ENCODE data around the gene GLRX2. TPM values are rescaled to one million over a fixed set of nuclear protein-coding genes. Genes with fewer than 3 reads are reported as not detected.

GLRX2 gene
- total RNA-seq, 2 experiments from 2014 or later: 11.0 to 24.0 TPM

- no peak for DNase-seq (ENCODE audit: low spot score)
- POLR2A ChIA-PET: interaction anchor here (0.6 kb wide), 1 partner anchor 69 kb away, joined by 4 read pairs; no protein-coding TSS in a partner anchor
- no peaks in the 10 kb centered on the region for H3K79me2 ChIP-seq (ENCODE audit: insufficient read depth, low read depth, low read length)
- H3K4me1 ChIP-seq (ENCODE audit: insufficient read depth, low read length, poor library complexity, severe bottlenecking): no peaks in the 10 kb centered on the region
- H3K4me3 ChIP-seq (ENCODE audit: low read depth, low read length, poor library complexity, severe bottlenecking): no peak overlapping the region
- TF ChIP-seq CTCF (conservative IDR thresholded peaks at IDR 0.05; ENCODE audit: low read length): no peak
- TF ChIP-seq EZH2phosphoT487 (IDR thresholded peaks at IDR 0.05; ENCODE audit: borderline replicate concordance, low read depth, low read length): no peak
- CTCF ChIA-PET (ENCODE audit: unreplicated experiment): no interaction called here
- H3K9me3 ChIP-seq (ENCODE audit: low read length): no peaks in the 10 kb centered on the region
- no TSS peak for BruUV-seq (replicated peaks)
- no peaks in the 10 kb centered on the region for H4K20me1 ChIP-seq (ENCODE audit: insufficient read depth, low read length)
- peaks cover 73% of the 10 kb centered on the region for H3K36me3 ChIP-seq (ENCODE audit: insufficient read depth, low read length)
- H3K9me2 ChIP-seq (ENCODE audit: insufficient read depth, low read length): no peaks in the 10 kb centered on the region
- intact Hi-C loops (cut with micrococcal nuclease; ENCODE audit: unreplicated experiment): loop anchor here (2.0 kb wide), 1 partner anchor 13 kb away; no protein-coding TSS in a partner anchor
- H3K27ac ChIP-seq (ENCODE audit: low read depth, low read length, poor library complexity, severe bottlenecking): no peak overlapping the region
- no peak overlapping the region for H3K4me2 ChIP-seq (ENCODE audit: low read length)
- no peak overlapping the region for H2AFZ ChIP-seq (ENCODE audit: low read length)
Measured at GRCh38 chr1:193087893-193088292, 17.3 kb downstream of the GLRX2 start.

GRCh38 chr1:193086342-193086741 is 18.9 kb downstream of the GLRX2 start:
- CTCF ChIA-PET (ENCODE audit: unreplicated experiment): no interaction called here
- no peak for DNase-seq (ENCODE audit: low spot score)
- no peaks in the 10 kb centered on the region for H3K9me3 ChIP-seq (ENCODE audit: low read length)
- H3K4me1 ChIP-seq (ENCODE audit: insufficient read depth, low read length, poor library complexity, severe bottlenecking): no peaks in the 10 kb centered on the region
- peaks cover 84% of the 10 kb centered on the region for H3K36me3 ChIP-seq (ENCODE audit: insufficient read depth, low read length)
- H4K20me1 ChIP-seq (ENCODE audit: insufficient read depth, low read length): no peaks in the 10 kb centered on the region
- H3K79me2 ChIP-seq (ENCODE audit: insufficient read depth, low read depth, low read length): no peaks in the 10 kb centered on the region
- POLR2A ChIA-PET: interaction anchor here (4.2 kb wide), 1 partner anchor 18 kb away, joined by 18 read pairs; the partner anchor contains the start of gene GLRX2
- H3K27ac ChIP-seq (ENCODE audit: low read depth, low read length, poor library complexity, severe bottlenecking): no peak overlapping the region
- TF ChIP-seq EZH2phosphoT487 (IDR thresholded peaks at IDR 0.05; ENCODE audit: borderline replicate concordance, low read depth, low read length) (no peak), CTCF (conservative IDR thresholded peaks at IDR 0.05; ENCODE audit: low read length) (no peak)
- no peak overlapping the region for H2AFZ ChIP-seq (ENCODE audit: low read length)
- BruUV-seq (replicated peaks): no TSS peak
- no peaks in the 10 kb centered on the region for H3K9me2 ChIP-seq (ENCODE audit: insufficient read depth, low read length)
- H3K4me2 ChIP-seq (ENCODE audit: low read length): no peak overlapping the region
- intact Hi-C loops (cut with micrococcal nuclease; ENCODE audit: unreplicated experiment): no loop called here
- H3K4me3 ChIP-seq (ENCODE audit: low read depth, low read length, poor library complexity, severe bottlenecking): no peak overlapping the region

- intact Hi-C loops (cut with micrococcal nuclease; ENCODE audit: unreplicated experiment): no loop called here
- no peaks in the 10 kb centered on the region for H3K79me2 ChIP-seq (ENCODE audit: insufficient read depth, low read depth, low read length)
- no peak overlapping the region for H3K4me2 ChIP-seq (ENCODE audit: low read length)
- H3K4me1 ChIP-seq (ENCODE audit: insufficient read depth, low read length, poor library complexity, severe bottlenecking): no peaks in the 10 kb centered on the region
- ChIA-PET POLR2A (interaction anchor here (0.9 to 4.2 kb wide), 8 partner anchors 8 to 45 kb away, joined by 3 to 18 read pairs (median 4); partner anchors contain the start of gene GLRX2), CTCF (ENCODE audit: unreplicated experiment) (no interaction called here)
- BruUV-seq (replicated peaks): no TSS peak
- no peak overlapping the region for H3K27ac ChIP-seq (ENCODE audit: low read depth, low read length, poor library complexity, severe bottlenecking)
- TF ChIP-seq CTCF (conservative IDR thresholded peaks at IDR 0.05; ENCODE audit: low read length) (no peak), EZH2phosphoT487 (IDR thresholded peaks at IDR 0.05; ENCODE audit: borderline replicate concordance, low read depth, low read length) (no peak)
- no peaks in the 10 kb centered on the region for H3K9me3 ChIP-seq (ENCODE audit: low read length)
- no peaks in the 10 kb centered on the region for H3K9me2 ChIP-seq (ENCODE audit: insufficient read depth, low read length)
- H3K36me3 ChIP-seq (ENCODE audit: insufficient read depth, low read length): peaks cover 83% of the 10 kb centered on the region
- DNase-seq (ENCODE audit: low spot score): no peak
- H4K20me1 ChIP-seq (ENCODE audit: insufficient read depth, low read length): no peaks in the 10 kb centered on the region
- no peak overlapping the region for H2AFZ ChIP-seq (ENCODE audit: low read length)
- H3K4me3 ChIP-seq (ENCODE audit: low read depth, low read length, poor library complexity, severe bottlenecking): no peak overlapping the region
Measured at GRCh38 chr1:193085263-193085662, 20.0 kb downstream of the GLRX2 start.

All from OCI-LY7 (cell line).